Sigmoid colon (tissue), 4 donors: Measurements from ENCODE around the gene MSH3.

Experiments
- POLR2A ChIP-seq, 2 donors: fragments of 450-650 bp; IDR thresholded peaks; one replicate each; pipeline ENCODE4 v1.6.1; 2016; ENCODE audit warnings: antibody characterized with exemption in 2 of 2, mild to moderate bottlenecking in 2 of 2, moderate library complexity in 2 of 2
- POLR2AphosphoS5 ChIP-seq, 4 donors: sonication (generic); formaldehyde crosslinking; IDR thresholded peaks; one replicate each; pipeline ENCODE4 v1.6.1; 2017; ENCODE audit warnings: antibody characterized with exemption in 4 of 4
- TF ChIP-seq, protein P1 (sequence below), 4 experiments: fragments of 450-650 bp in 3 of 4; fragments of 200-600 bp in 1 of 4; IDR thresholded peaks; one replicate each; pipeline ENCODE4 v1.5.1; 2016 to 2019; ENCODE audit warnings: antibody characterized with exemption in 4 of 4, mild to moderate bottlenecking in 3 of 4, moderate library complexity in 2 of 4

GRCh38 chr5:80764786-80765185 is 110.3 kb downstream of the MSH3 start:
- TF ChIP-seq POLR2A (IDR thresholded peaks at IDR 0.05) (no peak), POLR2AphosphoS5 (IDR thresholded peaks at IDR 0.05) (no peak)
- TF ChIP-seq, protein P1, sequence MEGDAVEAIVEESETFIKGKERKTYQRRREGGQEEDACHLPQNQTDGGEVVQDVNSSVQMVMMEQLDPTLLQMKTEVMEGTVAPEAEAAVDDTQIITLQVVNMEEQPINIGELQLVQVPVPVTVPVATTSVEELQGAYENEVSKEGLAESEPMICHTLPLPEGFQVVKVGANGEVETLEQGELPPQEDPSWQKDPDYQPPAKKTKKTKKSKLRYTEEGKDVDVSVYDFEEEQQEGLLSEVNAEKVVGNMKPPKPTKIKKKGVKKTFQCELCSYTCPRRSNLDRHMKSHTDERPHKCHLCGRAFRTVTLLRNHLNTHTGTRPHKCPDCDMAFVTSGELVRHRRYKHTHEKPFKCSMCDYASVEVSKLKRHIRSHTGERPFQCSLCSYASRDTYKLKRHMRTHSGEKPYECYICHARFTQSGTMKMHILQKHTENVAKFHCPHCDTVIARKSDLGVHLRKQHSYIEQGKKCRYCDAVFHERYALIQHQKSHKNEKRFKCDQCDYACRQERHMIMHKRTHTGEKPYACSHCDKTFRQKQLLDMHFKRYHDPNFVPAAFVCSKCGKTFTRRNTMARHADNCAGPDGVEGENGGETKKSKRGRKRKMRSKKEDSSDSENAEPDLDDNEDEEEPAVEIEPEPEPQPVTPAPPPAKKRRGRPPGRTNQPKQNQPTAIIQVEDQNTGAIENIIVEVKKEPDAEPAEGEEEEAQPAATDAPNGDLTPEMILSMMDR (IDR thresholded peaks at IDR 0.05), result no peak
